ENCODE data around the gene CDX1. TPM values are rescaled to one million over a fixed set of nuclear protein-coding genes. Genes with fewer than 3 reads are reported as not detected.

Gene CDX1
- total RNA-seq, 1 donor from 2014 or later = not detected

DNA sequence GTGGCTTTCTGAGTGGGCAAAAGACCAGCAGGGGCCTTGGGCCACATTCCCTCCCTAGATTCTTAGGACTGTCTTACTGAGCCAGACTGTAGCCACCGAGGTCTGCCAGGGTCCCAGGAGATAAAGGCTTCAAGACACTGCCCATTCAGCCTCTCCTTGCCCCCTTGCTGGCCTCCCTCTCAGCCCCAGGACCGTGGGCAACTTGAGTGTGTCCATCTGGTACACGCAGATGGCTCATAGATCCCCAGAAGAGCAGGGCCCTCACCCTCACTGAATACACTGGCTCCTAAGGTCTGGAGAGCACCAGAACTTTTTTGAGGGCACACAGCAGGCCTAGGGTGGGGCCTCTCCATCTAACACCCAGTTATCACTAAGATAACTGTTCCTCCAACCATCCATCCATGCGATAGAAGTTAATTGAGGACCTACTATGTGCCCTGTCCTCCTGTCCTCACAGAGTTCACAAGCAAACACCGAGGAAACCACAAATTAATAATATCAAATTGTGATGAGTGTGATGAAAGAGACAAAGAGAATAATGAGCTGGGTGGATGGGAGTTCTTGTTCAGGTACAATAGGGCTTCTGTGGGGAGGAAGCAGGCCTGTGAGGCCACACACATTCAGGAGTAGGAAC is 6.0 kb upstream of the CDX1 start:
- no peak for FAIRE-seq
- TF ChIP-seq, protein P1, sequence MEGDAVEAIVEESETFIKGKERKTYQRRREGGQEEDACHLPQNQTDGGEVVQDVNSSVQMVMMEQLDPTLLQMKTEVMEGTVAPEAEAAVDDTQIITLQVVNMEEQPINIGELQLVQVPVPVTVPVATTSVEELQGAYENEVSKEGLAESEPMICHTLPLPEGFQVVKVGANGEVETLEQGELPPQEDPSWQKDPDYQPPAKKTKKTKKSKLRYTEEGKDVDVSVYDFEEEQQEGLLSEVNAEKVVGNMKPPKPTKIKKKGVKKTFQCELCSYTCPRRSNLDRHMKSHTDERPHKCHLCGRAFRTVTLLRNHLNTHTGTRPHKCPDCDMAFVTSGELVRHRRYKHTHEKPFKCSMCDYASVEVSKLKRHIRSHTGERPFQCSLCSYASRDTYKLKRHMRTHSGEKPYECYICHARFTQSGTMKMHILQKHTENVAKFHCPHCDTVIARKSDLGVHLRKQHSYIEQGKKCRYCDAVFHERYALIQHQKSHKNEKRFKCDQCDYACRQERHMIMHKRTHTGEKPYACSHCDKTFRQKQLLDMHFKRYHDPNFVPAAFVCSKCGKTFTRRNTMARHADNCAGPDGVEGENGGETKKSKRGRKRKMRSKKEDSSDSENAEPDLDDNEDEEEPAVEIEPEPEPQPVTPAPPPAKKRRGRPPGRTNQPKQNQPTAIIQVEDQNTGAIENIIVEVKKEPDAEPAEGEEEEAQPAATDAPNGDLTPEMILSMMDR (IDR thresholded peaks at IDR 0.05; ENCODE audit: insufficient read depth, low read length, severe bottlenecking) = no peak
- no peak overlapping the region for H3K4me3 ChIP-seq (ENCODE audit: low read depth, low read length)
- DNase-seq (ENCODE audit: low read depth) = no peak
- H3K27me3 ChIP-seq (ENCODE audit: control insufficient read depth, insufficient read depth, low read length) = peaks cover 7% of the 10 kb centered on the region
- no peaks in the 10 kb centered on the region for H3K36me3 ChIP-seq (ENCODE audit: control insufficient read depth, insufficient read depth, low read length)

DNA sequence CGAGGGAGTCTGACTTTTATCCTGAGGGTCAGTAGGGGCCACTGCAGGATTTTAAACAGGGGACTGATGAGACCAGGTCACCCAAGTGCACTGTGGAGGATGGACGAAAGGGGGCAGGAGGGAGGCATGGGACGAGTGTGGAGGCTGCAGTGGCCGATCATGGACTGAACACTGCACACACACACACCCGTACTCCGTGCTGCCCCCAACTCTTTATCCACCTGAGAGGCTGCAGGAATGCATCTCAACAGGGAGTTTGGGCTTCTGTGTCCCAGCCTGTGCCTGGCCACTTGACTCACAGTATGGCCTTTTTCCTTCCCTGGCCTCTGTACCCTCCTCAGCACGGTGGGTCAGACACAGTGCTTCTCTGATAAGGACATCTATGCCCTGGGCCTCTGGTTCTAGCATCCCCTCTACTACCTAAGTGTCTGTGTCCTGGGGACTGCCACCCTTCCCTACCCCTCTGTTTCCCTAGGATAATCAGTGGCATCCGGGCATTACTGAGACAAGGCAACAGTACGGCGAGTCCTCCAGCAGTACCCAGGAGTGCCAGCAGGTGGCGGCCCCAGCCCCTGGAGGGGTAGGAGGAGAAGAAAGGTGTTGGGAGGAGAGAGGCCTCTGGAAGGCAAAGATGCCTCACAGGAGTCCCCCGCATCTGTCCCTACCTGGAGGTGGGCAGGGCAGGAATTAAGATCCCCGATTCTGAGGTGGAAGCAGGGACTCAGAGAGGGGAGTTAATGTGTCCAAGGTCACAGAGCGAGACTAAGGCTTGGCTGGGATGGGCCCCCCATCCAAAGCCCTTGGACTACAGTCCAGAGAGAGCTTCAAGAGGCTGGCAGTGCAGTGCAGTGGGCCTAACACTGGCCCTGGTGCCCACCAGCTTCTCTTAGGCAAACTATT is 5.1 kb upstream of the CDX1 start:
- FAIRE-seq (no peak), DNase-seq (ENCODE audit: low read depth) (peak; percentile 46)
- Histone ChIP-seq H3K4me3 (ENCODE audit: low read depth, low read length) (no peak overlapping the region), H3K36me3 (ENCODE audit: control insufficient read depth, insufficient read depth, low read length) (no peaks in the 10 kb centered on the region), H3K27me3 (ENCODE audit: control insufficient read depth, insufficient read depth, low read length) (peaks cover 7% of the 10 kb centered on the region)
- TF ChIP-seq, protein P1 (IDR thresholded peaks at IDR 0.05; ENCODE audit: insufficient read depth, low read length, severe bottlenecking) = peak; percentile 92

DNA sequence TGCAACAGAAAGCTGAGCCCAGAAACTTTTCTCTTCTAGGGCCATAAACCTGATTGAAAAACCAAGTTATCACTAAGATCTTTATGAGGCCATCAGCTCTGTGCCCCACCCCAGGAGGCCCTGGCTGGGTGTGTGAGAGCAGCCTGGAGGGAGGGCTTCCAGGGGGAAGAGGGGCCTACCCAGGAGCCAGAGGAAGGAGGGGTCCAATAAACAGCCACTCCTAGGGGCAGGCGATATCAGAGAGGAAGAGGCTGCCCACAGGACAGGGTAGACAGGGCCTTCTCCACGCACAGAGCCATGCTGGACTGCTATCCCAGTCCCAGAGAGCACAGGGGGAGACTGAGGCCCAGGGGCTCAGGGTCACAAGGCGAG is 4.5 kb upstream of the CDX1 start:
- Histone ChIP-seq H3K36me3 (ENCODE audit: control insufficient read depth, insufficient read depth, low read length) (no peaks in the 10 kb centered on the region), H3K4me3 (ENCODE audit: low read depth, low read length) (no peak overlapping the region), H3K27me3 (ENCODE audit: control insufficient read depth, insufficient read depth, low read length) (peaks cover 5% of the 10 kb centered on the region)
- TF ChIP-seq, protein P1 (IDR thresholded peaks at IDR 0.05; ENCODE audit: insufficient read depth, low read length, severe bottlenecking) = no peak
- DNase-seq (ENCODE audit: low read depth) = no peak
- no peak for FAIRE-seq

DNA sequence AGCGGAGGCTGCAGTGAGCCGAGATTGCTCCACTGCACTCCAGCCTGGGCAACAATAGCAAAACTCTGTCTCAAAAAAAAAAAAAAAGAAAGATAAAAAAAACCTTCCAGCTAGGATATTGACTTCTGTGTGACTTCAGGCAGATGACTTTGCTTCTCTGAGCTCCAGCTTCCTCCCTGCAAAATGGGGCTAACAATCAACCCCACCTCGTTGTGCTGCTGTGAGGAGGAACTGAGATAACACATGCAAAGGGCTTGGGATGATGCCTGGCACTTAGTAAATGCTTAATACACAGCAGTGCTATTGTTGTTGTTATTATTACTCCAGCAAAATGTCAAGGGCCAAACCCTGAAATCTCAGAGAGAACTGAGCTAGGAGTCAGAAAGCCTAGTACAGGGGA is 3.5 kb upstream of the CDX1 start:
- TF ChIP-seq, protein P1 (IDR thresholded peaks at IDR 0.05; ENCODE audit: insufficient read depth, low read length, severe bottlenecking) = no peak
- Histone ChIP-seq H3K36me3 (ENCODE audit: control insufficient read depth, insufficient read depth, low read length) (no peaks in the 10 kb centered on the region), H3K4me3 (ENCODE audit: low read depth, low read length) (no peak overlapping the region), H3K27me3 (ENCODE audit: control insufficient read depth, insufficient read depth, low read length) (peaks cover 12% of the 10 kb centered on the region)
- DNase-seq (ENCODE audit: low read depth) = no peak
- no peak for FAIRE-seq

DNA sequence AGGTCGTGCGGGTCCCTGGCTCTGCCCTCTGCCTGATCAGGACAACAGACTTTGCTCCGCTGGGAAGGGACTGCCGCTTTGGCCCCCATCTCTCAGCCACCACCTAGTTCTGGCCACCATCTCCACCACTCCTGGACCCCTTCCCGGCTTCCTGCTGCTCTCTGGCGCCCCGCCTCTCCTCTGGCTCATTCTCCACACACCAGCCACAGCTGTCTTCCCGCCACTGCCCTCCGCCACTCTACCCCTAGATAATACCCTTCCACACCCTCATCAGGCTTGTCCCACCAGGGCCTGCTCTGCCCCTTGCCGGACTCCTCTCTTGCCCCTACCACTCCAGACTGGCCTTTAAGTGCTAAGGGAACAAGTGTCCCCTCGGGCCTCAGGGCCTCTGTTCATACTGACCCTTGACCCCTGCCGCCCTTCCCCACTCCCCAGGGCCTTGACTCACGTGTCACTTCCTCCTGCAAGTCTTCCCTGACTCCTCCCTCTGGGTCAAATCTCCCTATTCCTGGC is 3.0 kb upstream of the CDX1 start:
- Histone ChIP-seq H3K36me3 (ENCODE audit: control insufficient read depth, insufficient read depth, low read length) (no peaks in the 10 kb centered on the region), H3K4me3 (ENCODE audit: low read depth, low read length) (no peak overlapping the region), H3K27me3 (ENCODE audit: control insufficient read depth, insufficient read depth, low read length) (peaks cover 12% of the 10 kb centered on the region)
- DNase-seq (ENCODE audit: low read depth) = no peak
- TF ChIP-seq, protein P1 (IDR thresholded peaks at IDR 0.05; ENCODE audit: insufficient read depth, low read length, severe bottlenecking) = no peak
- FAIRE-seq = no peak

All from bronchial epithelial cell (primary cell).